ENCODE measurements around the gene ATXN2. TPM values are rescaled to one million over a fixed set of nuclear protein-coding genes. Genes with fewer than 3 reads are reported as not detected.

The ATXN2 gene
- total RNA-seq, 1 donor: 45.7 TPM

DNA sequence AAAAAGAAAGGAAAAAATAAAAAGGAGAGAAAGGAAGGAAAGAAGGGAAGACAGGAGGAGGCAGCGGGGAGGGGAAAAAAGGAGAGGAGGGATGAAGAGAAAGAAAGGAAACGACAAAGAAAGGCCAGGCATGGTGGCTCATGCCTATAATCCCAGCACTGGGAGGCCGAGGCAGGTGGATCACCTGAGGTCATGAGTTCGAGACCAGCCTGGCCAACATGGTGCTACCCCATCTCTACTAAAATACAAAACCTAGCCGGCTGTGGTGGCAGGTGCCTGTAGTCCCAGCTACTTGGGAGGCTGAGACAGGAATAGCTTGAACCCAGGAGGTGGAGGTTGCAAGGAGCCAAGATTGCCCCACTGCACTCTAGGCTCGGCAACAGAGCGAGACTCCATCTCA is 18.4 kb downstream of the ATXN2 start:
- TF ChIP-seq, protein P1, sequence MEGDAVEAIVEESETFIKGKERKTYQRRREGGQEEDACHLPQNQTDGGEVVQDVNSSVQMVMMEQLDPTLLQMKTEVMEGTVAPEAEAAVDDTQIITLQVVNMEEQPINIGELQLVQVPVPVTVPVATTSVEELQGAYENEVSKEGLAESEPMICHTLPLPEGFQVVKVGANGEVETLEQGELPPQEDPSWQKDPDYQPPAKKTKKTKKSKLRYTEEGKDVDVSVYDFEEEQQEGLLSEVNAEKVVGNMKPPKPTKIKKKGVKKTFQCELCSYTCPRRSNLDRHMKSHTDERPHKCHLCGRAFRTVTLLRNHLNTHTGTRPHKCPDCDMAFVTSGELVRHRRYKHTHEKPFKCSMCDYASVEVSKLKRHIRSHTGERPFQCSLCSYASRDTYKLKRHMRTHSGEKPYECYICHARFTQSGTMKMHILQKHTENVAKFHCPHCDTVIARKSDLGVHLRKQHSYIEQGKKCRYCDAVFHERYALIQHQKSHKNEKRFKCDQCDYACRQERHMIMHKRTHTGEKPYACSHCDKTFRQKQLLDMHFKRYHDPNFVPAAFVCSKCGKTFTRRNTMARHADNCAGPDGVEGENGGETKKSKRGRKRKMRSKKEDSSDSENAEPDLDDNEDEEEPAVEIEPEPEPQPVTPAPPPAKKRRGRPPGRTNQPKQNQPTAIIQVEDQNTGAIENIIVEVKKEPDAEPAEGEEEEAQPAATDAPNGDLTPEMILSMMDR (IDR thresholded peaks at IDR 0.05; ENCODE audit: insufficient read depth, low read length): no peak

DNA sequence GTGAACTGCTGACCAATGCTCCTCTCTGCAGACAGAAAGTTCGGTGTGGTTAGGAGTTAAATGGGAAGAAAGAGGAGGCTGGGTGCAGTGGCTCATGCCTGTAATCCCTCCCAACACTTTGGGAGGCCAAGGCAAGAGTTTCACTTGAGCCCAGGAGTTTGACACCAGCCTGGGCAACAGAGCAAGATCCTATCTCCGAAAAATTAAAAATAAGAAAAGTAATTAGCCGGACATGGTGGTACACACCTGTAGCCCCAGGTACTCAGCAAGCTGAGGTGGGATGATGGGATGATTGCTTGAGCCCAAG is 19.0 kb downstream of the ATXN2 start:
- TF ChIP-seq, protein P1 (IDR thresholded peaks at IDR 0.05; ENCODE audit: insufficient read depth, low read length): no peak
- no peak for DNase-seq (ENCODE audit: low read depth)
- H3K4me3 ChIP-seq (ENCODE audit: low read depth, low read length): no peak overlapping the region

More for the DNA sequence above, 18.4 kb downstream of the ATXN2 start:
- DNase-seq (ENCODE audit: low read depth): no peak
- H3K4me3 ChIP-seq (ENCODE audit: low read depth, low read length): no peak overlapping the region

DNA sequence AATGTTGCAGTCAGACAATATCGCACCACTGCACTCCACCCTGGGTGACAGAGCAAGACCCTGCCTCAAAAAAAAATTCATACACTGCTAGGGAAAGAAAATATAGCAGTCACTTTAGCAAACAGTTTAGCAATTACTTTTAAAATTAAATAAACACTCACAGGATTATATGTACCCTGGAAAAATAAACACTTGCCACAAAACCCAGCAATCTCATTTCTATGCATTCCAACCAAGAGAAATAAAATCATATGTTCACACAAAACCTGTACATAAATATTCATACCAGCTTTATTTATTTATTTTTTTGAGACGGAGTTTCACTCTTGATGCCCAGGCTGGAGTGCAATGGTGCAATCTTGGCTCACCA is 20.2 kb downstream of the ATXN2 start:
- no peak for DNase-seq (ENCODE audit: low read depth)
- TF ChIP-seq, protein P1 (IDR thresholded peaks at IDR 0.05; ENCODE audit: insufficient read depth, low read length): no peak
- H3K4me3 ChIP-seq (ENCODE audit: low read depth, low read length): no peak overlapping the region

DNA sequence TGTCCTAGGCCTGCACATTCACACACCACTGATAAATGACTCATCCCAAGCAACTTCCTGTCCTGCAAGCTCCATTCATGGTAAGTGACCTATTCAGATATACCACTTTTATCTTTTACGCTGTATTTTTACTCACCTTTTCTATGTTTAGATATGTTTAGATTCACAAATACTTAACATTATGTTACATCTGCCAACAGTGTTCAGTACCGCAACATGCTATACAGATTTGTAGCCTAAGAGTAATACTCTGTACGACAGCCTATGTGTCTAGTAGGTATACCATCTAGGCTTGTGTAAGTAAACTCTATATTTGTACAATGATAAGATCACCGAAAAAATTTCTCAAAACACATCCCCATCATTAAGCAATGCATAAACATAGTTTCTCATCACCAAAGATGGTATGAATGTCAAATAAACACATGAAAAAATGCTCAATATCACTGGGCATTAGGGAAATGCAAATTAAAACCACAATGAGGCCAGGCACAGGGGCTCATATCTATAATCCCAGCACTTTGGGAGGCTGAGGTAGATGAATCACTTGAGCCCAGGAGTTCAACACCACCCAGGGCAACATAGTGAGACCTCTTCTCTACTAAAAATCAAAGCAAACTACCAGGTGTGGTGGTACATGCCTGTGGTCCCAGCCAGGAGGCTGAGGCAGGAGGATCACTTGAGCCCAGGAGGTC is 20.7 kb downstream of the ATXN2 start:
- TF ChIP-seq, protein P1 (IDR thresholded peaks at IDR 0.05; ENCODE audit: insufficient read depth, low read length): no peak
- H3K4me3 ChIP-seq (ENCODE audit: low read depth, low read length): no peak overlapping the region
- DNase-seq (ENCODE audit: low read depth): peak; percentile 46

DNA sequence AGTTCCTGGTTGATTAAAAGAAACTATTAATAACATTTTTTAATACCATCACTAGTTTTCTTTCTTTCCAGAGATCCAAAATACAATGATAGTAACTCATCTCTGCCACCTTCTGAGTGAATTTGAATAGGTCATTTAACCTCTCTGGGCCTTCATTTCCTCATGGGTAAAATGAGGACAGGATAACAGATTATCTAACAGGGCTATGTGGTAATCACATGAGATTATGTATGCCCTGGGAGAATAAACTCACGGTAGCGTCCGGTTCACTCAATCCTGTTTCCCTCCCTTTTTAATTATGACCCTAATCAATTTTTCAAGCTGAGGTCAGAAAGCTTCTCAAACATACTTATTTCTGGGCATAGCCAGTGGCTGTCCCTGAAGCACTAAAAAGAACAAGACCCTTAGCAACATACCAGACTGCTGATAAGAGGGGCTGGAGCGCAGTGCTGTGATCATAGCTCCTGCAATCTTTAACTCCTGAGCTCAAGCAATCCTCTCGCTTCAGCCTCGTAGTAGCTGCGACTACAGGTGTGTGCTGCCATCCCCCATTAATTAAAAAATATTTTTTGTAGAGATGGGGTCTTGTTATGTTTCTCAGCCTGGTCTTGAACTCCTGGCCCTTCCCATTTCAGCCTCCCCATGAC is 24.2 kb downstream of the ATXN2 start:
- DNase-seq (ENCODE audit: low read depth): no peak
- TF ChIP-seq, protein P1 (IDR thresholded peaks at IDR 0.05; ENCODE audit: insufficient read depth, low read length): no peak
- no peak overlapping the region for H3K4me3 ChIP-seq (ENCODE audit: low read depth, low read length)

DNA sequence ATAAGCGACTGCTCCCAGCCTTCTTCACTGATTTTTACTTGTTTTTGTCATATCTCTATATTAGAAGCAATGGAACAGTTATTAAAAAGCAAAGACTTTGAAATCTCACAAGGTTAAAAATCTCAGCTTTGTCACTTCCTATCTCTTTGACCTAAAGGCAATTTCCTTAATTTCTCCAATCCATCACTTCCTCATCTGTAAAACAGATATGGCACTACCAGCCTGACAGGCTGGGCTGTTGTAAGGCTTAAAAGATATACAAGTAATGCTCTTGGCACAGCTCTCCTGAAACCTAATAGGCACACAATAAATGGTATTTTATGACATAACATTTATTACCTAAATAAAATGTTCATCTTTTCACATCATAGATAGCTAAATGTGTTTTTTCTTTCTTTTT is 25.6 kb downstream of the ATXN2 start:
- TF ChIP-seq, protein P1 (IDR thresholded peaks at IDR 0.05; ENCODE audit: insufficient read depth, low read length): no peak
- no peak for DNase-seq (ENCODE audit: low read depth)
- no peak overlapping the region for H3K4me3 ChIP-seq (ENCODE audit: low read depth, low read length)

Measured in fibroblast of the aortic adventitia (primary cell).